ENCODE measurements around the gene ZBTB32. TPM values are rescaled to one million over a fixed set of nuclear protein-coding genes. Genes with fewer than 3 reads are reported as not detected.

ZBTB32 gene
- total and polyA plus RNA-seq, 4 donors = 0.47 TPM; not detected in 3

DNA sequence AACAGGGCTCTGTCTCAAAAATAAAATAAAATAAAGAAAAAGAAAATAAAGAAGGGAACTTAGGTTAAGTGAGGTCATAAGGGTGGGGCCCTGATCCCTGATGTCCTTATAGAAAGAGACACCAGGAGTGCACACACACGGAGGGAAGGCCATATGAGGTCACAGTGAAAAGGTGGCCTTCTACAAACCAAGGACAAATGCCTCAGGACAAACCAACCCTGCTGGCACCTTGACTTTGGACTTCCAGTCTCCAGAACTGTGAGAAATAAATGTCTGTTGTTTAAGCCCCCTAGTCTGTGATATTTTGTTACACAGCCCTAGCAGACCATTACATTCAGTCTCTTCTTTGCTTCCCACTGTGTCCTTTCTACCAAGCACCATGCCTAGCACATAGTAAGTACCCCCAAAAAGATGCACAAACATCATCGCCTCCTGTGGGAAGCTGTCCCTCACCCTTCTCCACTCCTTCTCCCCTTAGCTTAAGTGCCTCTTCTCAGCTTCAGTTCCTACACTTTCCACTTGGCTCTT, 8.4 kb upstream of the ZBTB32 start:
- WGBS = 82% methylated on average over 2 of the region's 2 CpGs
- TF ChIP-seq EGR1 (IDR thresholded peaks at IDR 0.05; ENCODE audit: low read depth in 2 of 2) (no peak), JUND (IDR thresholded peaks at IDR 0.05) (no peak)
- Histone ChIP-seq H3K36me3 (ENCODE audit: control insufficient read depth in 4 of 4, insufficient read depth in 3 of 4, low read depth in 1 of 4, low read length in 3 of 4) (no peaks in the 10 kb centered on the region), H3K9me3 (ENCODE audit: control insufficient read depth in 4 of 4, low read length in 3 of 4) (no peaks in the 10 kb centered on the region), H3K4me3 (ENCODE audit: low read depth in 1 of 3, low read length in 3 of 3) (no peak overlapping the region), H3K4me1 (ENCODE audit: control insufficient read depth in 4 of 4, insufficient read depth in 4 of 4, low read length in 3 of 4) (no peaks in the 10 kb centered on the region), H3K9ac (ENCODE audit: low read depth in 1 of 2, low read length in 2 of 2) (no peak overlapping the region), H3K27ac (ENCODE audit: low read depth in 1 of 2, low read length in 2 of 2) (no peak overlapping the region), H3K27me3 (ENCODE audit: control insufficient read depth in 4 of 4, insufficient read depth in 4 of 4, low read length in 3 of 4) (no peaks in the 10 kb centered on the region)
- no peak for DNase-seq (ENCODE audit: low spot score)

DNA sequence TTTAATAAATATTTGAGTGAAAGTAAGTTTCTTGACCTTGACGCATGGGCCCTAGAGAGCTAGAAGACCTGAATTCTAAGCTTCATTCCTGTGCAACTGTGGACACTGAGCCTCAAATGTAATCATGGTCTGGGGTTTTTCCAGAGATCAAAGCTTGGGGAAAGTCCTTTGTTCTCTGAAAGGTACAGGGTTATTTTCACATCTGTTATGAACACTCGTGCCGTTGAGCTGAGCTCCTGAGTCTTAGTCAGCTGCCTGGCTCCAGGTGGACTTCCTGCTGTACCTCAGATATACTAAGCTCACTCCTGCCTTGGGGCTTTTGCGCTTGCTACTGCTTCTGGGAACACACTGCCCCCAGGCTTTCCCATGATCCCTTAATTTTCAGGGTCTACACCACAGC, 7.5 kb upstream of the ZBTB32 start:
- TF ChIP-seq TAF1 (conservative IDR thresholded peaks at IDR 0.05) (no peak), FOXA2 (IDR thresholded peaks at IDR 0.05) (no peak), HNF4G (IDR thresholded peaks at IDR 0.05) (no peak), EGR1 (IDR thresholded peaks at IDR 0.05; ENCODE audit: low read depth in 2 of 2) (no peak)
- TF ChIP-seq, protein P1, sequence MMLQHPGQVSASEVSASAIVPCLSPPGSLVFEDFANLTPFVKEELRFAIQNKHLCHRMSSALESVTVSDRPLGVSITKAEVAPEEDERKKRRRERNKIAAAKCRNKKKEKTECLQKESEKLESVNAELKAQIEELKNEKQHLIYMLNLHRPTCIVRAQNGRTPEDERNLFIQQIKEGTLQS (IDR thresholded peaks at IDR 0.05) = no peak
- TF ChIP-seq, protein P2, sequence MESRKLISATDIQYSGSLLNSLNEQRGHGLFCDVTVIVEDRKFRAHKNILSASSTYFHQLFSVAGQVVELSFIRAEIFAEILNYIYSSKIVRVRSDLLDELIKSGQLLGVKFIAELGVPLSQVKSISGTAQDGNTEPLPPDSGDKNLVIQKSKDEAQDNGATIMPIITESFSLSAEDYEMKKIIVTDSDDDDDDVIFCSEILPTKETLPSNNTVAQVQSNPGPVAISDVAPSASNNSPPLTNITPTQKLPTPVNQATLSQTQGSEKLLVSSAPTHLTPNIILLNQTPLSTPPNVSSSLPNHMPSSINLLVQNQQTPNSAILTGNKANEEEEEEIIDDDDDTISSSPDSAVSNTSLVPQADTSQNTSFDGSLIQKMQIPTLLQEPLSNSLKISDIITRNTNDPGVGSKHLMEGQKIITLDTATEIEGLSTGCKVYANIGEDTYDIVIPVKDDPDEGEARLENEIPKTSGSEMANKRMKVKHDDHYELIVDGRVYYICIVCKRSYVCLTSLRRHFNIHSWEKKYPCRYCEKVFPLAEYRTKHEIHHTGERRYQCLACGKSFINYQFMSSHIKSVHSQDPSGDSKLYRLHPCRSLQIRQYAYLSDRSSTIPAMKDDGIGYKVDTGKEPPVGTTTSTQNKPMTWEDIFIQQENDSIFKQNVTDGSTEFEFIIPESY (IDR thresholded peaks at IDR 0.05) = no peak
- TF ChIP-seq, protein P3, sequence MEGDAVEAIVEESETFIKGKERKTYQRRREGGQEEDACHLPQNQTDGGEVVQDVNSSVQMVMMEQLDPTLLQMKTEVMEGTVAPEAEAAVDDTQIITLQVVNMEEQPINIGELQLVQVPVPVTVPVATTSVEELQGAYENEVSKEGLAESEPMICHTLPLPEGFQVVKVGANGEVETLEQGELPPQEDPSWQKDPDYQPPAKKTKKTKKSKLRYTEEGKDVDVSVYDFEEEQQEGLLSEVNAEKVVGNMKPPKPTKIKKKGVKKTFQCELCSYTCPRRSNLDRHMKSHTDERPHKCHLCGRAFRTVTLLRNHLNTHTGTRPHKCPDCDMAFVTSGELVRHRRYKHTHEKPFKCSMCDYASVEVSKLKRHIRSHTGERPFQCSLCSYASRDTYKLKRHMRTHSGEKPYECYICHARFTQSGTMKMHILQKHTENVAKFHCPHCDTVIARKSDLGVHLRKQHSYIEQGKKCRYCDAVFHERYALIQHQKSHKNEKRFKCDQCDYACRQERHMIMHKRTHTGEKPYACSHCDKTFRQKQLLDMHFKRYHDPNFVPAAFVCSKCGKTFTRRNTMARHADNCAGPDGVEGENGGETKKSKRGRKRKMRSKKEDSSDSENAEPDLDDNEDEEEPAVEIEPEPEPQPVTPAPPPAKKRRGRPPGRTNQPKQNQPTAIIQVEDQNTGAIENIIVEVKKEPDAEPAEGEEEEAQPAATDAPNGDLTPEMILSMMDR (IDR thresholded peaks at IDR 0.05; ENCODE audit: low read depth, low read length, missing input control) = no peak
- Histone ChIP-seq H3K27ac (ENCODE audit: low read depth in 1 of 2, low read length in 2 of 2) (no peak overlapping the region), H3K27me3 (ENCODE audit: control insufficient read depth in 4 of 4, insufficient read depth in 4 of 4, low read length in 3 of 4) (no peaks in the 10 kb centered on the region), H3K36me3 (ENCODE audit: control insufficient read depth in 4 of 4, insufficient read depth in 3 of 4, low read depth in 1 of 4, low read length in 3 of 4) (no peaks in the 10 kb centered on the region), H3K4me1 (ENCODE audit: control insufficient read depth in 4 of 4, insufficient read depth in 4 of 4, low read length in 3 of 4) (peaks cover 0 to under 1% (median 0%) of the 10 kb centered on the region in 4 donors), H3K9me3 (ENCODE audit: control insufficient read depth in 4 of 4, low read length in 3 of 4) (no peaks in the 10 kb centered on the region), H3K4me3 (ENCODE audit: low read depth in 1 of 3, low read length in 3 of 3) (no peak overlapping the region), H3K9ac (ENCODE audit: low read depth in 1 of 2, low read length in 2 of 2) (no peak overlapping the region)
- no peak for DNase-seq (ENCODE audit: low spot score)
- 80% methylated on average over 4 of the region's 4 CpGs for WGBS

- H3K9me3 ChIP-seq (ENCODE audit: control insufficient read depth in 4 of 4, low read length in 3 of 4) = no peaks in the 10 kb centered on the region
- peaks cover 0 to 11% (median 6%) of the 10 kb centered on the region in 4 donors for H3K4me1 ChIP-seq (ENCODE audit: control insufficient read depth in 4 of 4, insufficient read depth in 4 of 4, low read length in 3 of 4)
- H3K27ac ChIP-seq (ENCODE audit: low read depth in 1 of 2, low read length in 2 of 2) = no peak overlapping the region
- no peaks in the 10 kb centered on the region for H3K27me3 ChIP-seq (ENCODE audit: control insufficient read depth in 4 of 4, insufficient read depth in 4 of 4, low read length in 3 of 4)
- TF ChIP-seq, protein P4, sequence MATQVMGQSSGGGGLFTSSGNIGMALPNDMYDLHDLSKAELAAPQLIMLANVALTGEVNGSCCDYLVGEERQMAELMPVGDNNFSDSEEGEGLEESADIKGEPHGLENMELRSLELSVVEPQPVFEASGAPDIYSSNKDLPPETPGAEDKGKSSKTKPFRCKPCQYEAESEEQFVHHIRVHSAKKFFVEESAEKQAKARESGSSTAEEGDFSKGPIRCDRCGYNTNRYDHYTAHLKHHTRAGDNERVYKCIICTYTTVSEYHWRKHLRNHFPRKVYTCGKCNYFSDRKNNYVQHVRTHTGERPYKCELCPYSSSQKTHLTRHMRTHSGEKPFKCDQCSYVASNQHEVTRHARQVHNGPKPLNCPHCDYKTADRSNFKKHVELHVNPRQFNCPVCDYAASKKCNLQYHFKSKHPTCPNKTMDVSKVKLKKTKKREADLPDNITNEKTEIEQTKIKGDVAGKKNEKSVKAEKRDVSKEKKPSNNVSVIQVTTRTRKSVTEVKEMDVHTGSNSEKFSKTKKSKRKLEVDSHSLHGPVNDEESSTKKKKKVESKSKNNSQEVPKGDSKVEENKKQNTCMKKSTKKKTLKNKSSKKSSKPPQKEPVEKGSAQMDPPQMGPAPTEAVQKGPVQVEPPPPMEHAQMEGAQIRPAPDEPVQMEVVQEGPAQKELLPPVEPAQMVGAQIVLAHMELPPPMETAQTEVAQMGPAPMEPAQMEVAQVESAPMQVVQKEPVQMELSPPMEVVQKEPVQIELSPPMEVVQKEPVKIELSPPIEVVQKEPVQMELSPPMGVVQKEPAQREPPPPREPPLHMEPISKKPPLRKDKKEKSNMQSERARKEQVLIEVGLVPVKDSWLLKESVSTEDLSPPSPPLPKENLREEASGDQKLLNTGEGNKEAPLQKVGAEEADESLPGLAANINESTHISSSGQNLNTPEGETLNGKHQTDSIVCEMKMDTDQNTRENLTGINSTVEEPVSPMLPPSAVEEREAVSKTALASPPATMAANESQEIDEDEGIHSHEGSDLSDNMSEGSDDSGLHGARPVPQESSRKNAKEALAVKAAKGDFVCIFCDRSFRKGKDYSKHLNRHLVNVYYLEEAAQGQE (IDR thresholded peaks at IDR 0.05) = no peak
- TF ChIP-seq TAF1 (conservative IDR thresholded peaks at IDR 0.05) (peak; percentile 79), NR2F2 (IDR thresholded peaks at IDR 0.05) (no peak), SP1 (IDR thresholded peaks at IDR 0.05) (peak; percentile 99), EGR1 (IDR thresholded peaks at IDR 0.05; ENCODE audit: low read depth in 2 of 2) (no peak)
- H3K4me3 ChIP-seq (ENCODE audit: low read depth in 1 of 3, low read length in 3 of 3) = peak overlapping the region; percentile 48 to 64 (median 61)
- WGBS = under 1% methylated on average over 50 of the region's 50 CpGs
- H3K9ac ChIP-seq (ENCODE audit: low read depth in 1 of 2, low read length in 2 of 2) = no peak overlapping the region
- H3K36me3 ChIP-seq (ENCODE audit: control insufficient read depth in 4 of 4, insufficient read depth in 3 of 4, low read depth in 1 of 4, low read length in 3 of 4) = no peaks in the 10 kb centered on the region
- peak; percentile 88 for DNase-seq (ENCODE audit: low spot score)
These were observed 1.9 kb upstream of the ZBTB32 start for GRCh38 chr19:35702223-35703012.
